ENCODE data around the gene SCFD2. TPM values are rescaled to one million over a fixed set of nuclear protein-coding genes. Genes with fewer than 3 reads are reported as not detected.

Gene SCFD2
- total and polyA plus RNA-seq, 2 of the 8 experiments (the other 6 are each of a cell fraction or from before 2014, with no cell fraction given) = 6.2 to 10.2 TPM

- Histone ChIP-seq H3K9ac (replicated peaks in 1 of 4; ENCODE audit: extremely low read depth in 1 of 4, low read depth in 3 of 4, low read length in 3 of 4) (no peak overlapping the region), H2BK15ac (ENCODE audit: low read length) (no peak overlapping the region), H3K56ac (replicated peaks; ENCODE audit: insufficient read length, low read depth, low read length) (no peak overlapping the region), H3K4me3 (ENCODE audit: extremely low read depth in 1 of 4, insufficient read depth in 2 of 4, low read depth in 3 of 4, low read length in 4 of 4) (no peak overlapping the region), H3K9me3 (ENCODE audit: insufficient read depth in 2 of 2, low read depth in 1 of 2, low read length in 1 of 2) (no peaks in the 10 kb centered on the region), H3K36me3 (ENCODE audit: control insufficient read depth in 2 of 4, insufficient read depth in 4 of 4, low read length in 3 of 4) (no peaks in the 10 kb centered on the region), H3K23ac (ENCODE audit: insufficient read length) (no peak overlapping the region), H3K4me2 (ENCODE audit: insufficient read depth in 1 of 2, low read depth in 2 of 2, low read length in 2 of 2) (no peak overlapping the region), H4K5ac (ENCODE audit: insufficient read length, low read depth, low read length) (no peak overlapping the region), H2AFZ (ENCODE audit: low read length) (no peak overlapping the region), H4K91ac (replicated peaks; ENCODE audit: insufficient read length, low read length) (no peak overlapping the region), H2BK20ac (ENCODE audit: low read length) (peak overlapping the region; percentile 51; the same call in 1 of the 2 replicates), H4K8ac (ENCODE audit: extremely low read depth, insufficient read depth, low read length) (no peak overlapping the region), H3K27me3 (replicated peaks in 1 of 4; ENCODE audit: control insufficient read depth in 3 of 4, extremely low read depth in 1 of 4, insufficient read depth in 3 of 4, low read length in 3 of 4) (no peaks in the 10 kb centered on the region), H3K18ac (ENCODE audit: extremely low read depth, low read length) (no peak overlapping the region), H3K23me2 (ENCODE audit: low read depth, low read length) (0 out of 2 replicates have a peak, but pooled peaks cover 2% of the 10 kb centered on the region), H3K4ac (replicated peaks; ENCODE audit: insufficient read length, low read depth, low read length) (no peak overlapping the region), H2BK5ac (ENCODE audit: low read depth, low read length) (no peak overlapping the region), H2BK12ac (ENCODE audit: low read depth, low read length) (no peak overlapping the region), H2BK120ac (replicated peaks; ENCODE audit: low read depth, low read length) (no peak overlapping the region), H4K20me1 (replicated peaks in 1 of 2; ENCODE audit: control insufficient read depth in 1 of 2, insufficient read depth in 2 of 2, low read length in 2 of 2) (no peaks in the 10 kb centered on the region), H3K27ac (ENCODE audit: low read depth, low read length) (no peak overlapping the region), H3K14ac (ENCODE audit: insufficient read length) (no peak overlapping the region), H2AK5ac (ENCODE audit: low read depth, low read length) (no peak overlapping the region), H3K79me2 (ENCODE audit: control insufficient read depth in 1 of 2, insufficient read depth in 2 of 2, low read length in 2 of 2) (no peaks in the 10 kb centered on the region), H3K4me1 (replicated peaks in 1 of 4; ENCODE audit: control insufficient read depth in 3 of 4, insufficient read depth in 4 of 4, low read length in 3 of 4) (peaks cover 0 to 2% (median 0%) of the 10 kb centered on the region in 4 experiments; a peak in 2 of 7 replicates), H3K79me1 (ENCODE audit: low read depth, low read length) (no peaks in the 10 kb centered on the region)
- ChIA-PET CTCF (ENCODE audit: partially characterized antibody) (interaction anchor here (0.7 to 8.3 kb wide), 49 partner anchors 8 to 880 kb away, joined by 3 to 76 read pairs (median 4); no protein-coding TSS in a partner anchor), POLR2A (ENCODE audit: partially characterized antibody) (interaction anchor here (0.9 to 1.8 kb wide), 7 partner anchors 115 to 325 kb away, joined by 3 to 8 read pairs (median 4); no protein-coding TSS in a partner anchor)
- DNase-seq (ENCODE audit: low read depth in 1 of 2, low spot score in 2 of 2) (no peak), FAIRE-seq (no peak)
- WGBS, 2 experiments (ENCODE audit: extremely low coverage in 1 of 2, insufficient coverage in 1 of 2, insufficient read length in 1 of 2, insufficient replicate concordance in 2 of 2, low coverage in 1 of 2, low lambda C conversion rate in 2 of 2, missing lambda C conversion rate in 1 of 2) = 84% methylated on average over 3 of the region's 3 CpGs; no CpG with 5 or more reads in 1 of the 2 experiments
- no peak for TF ChIP-seq RFX5 (IDR thresholded peaks at IDR 0.05; ENCODE audit: borderline replicate concordance, low read depth, low read length)
- no peak for TF ChIP-seq CTCF (IDR thresholded peaks at IDR 0.05; ENCODE audit: control extremely low read depth in 1 of 3, insufficient read depth in 1 of 3, low read depth in 1 of 3, low read length in 3 of 3)
- no peak for TF ChIP-seq EGR1 (IDR thresholded peaks at IDR 0.05; ENCODE audit: borderline replicate concordance, low read depth, low read length)
- no peak for TF ChIP-seq CHD2 (IDR thresholded peaks at IDR 0.05; ENCODE audit: low read length)
- no peak for TF ChIP-seq TCF12 (IDR thresholded peaks at IDR 0.05; ENCODE audit: low read depth, low read length)
- no peak for TF ChIP-seq ASH2L (IDR thresholded peaks at IDR 0.05; ENCODE audit: low read length)
- no peak for TF ChIP-seq HDAC6 (IDR thresholded peaks at IDR 0.05; ENCODE audit: low read depth, low read length)
- TF ChIP-seq E2F6 (IDR thresholded peaks at IDR 0.05) = no peak
These were observed 382.9 kb downstream of the SCFD2 start for GRCh38 chr4:52982946-52983340.

Data from H1 (cell line).